HTR-8/SVneo (cell line): Measurements from ENCODE around the gene MEF2D.

ENCODE experiments used
- DNase-seq: peaks from one replicate; pipeline ENCODE4 v3.0.0; 2011; ENCODE audit warnings: low spot score, mixed read lengths; ENCODE audit not compliant: insufficient read length
- FAIRE-seq: peaks from 2 replicates; lab custom pipeline; 2011; peaks lifted over from hg19 to GRCh38; lab: Jason Lieb, UNC

MEF2D gene

DNA sequence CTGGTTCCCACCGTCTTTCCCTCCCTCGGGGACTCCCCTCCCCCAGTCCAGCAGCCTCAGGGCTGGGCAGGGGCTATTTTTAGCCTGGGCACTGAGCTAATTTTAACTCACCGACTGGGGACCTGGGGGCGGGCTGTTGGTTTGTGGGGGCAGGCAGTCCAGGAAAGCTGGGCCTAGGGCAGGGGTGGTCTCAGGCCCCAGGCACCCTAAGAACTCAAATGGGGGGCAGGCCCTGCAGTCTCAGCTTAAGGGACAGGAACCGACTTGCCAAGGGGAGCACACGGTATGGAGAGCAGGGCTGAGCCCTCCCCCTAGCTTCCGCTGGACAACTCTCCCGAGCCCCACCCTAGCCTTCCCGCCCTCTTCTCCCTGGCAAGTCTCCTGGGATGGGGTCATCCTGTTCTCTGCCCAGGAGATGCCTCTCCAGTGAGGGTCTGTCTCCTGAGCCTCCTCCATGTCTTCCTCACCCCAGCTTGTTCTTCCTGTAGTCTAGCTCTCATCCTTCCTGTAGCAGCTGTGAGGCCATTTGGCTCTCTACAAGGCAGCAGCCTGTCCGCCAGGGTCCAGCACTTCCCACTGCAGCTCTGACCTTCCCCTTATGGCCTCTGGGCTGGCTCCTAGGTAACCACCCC is 10.1 kb downstream of the MEF2D start:
- DNase-seq (no peak), FAIRE-seq (no peak)

DNA sequence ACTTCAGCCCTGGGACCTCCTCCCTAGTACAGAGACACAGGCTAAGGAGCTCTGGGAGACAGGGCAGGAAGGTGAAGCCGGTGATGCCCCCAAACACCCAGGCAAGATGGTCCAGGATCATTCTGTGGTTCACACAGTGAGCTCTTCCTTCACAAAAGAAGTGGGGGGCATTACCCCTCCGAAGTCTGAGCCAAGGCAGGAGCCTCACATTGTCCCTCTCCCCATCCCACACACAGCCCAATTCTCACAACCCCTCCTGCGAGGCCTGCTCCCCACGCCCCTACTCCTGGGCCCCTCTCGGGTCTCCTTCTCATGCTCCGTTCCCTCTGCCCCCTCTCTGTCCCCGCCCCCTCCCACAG is 10.7 kb downstream of the MEF2D start:
- DNase-seq = no peak
- no peak for FAIRE-seq

DNA sequence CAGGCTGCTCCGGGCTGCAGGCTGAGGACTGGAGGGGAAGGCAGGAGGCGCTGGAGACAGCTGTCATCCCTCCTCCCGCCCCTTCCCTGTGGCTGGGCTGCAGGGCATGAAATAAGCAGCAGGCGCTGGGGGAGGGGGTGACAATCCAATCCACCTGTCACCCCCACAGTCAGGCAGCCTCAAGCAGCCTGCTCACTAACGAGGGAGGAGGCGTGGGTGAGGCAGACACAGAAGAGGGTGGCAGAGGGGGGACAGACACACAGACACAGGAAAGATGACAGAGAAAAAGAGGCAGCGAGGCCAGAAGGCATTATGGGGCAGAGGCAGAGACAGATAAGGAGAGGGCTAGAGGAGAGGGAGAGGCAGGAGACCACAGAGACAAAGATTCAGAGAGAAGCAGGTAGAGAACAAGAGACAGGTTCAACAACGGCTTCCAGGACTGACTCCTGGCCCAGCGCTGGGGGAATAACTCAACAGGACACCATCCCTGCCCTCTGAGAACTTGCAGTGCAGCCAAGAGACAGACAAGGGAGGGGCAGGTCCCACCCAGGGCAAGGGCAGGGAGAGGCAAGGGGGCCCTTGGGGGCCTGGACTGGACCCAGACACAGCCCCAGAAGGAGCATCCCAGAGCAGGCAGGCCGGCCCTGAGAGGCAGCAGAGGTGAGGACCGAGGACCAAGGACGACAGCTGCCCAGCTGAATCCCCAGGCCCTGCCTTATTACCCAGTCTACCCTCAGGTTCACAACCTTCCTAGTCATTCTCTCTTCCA is 11.2 kb downstream of the MEF2D start:
- DNase-seq = no peak
- no peak for FAIRE-seq

- FAIRE-seq = no peak
Measured at GRCh38 chr1:156488566-156489165, 11.9 kb downstream of the MEF2D start.

DNA sequence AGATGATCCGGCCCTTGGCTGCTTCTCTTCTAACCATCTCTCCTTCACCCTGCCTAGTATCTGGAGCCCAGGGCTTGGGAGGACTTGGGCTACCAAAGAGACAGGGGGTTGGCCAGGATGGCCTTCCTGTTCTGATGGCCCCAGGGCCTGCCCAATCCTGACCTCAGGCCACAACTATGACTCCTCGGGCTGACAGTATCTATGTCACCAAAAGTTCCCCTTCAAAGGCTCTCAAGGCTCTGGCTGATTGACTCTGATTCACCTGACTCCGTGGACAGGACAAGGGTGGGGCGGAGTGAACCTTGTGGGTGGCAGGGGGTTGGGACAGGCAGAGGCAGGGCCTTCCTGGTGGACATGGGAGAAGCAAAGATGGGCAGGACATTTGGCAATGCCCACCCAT is 12.7 kb downstream of the MEF2D start:
- no peak for FAIRE-seq

More at GRCh38 chr1:156488566-156489165, 11.9 kb downstream of the MEF2D start:
- DNase-seq = no peak

GRCh38 chr1:156486421-156487344 is 13.9 kb downstream of the MEF2D start:
- DNase-seq (no peak), FAIRE-seq (no peak)

More for the DNA sequence above, 12.7 kb downstream of the MEF2D start:
- no peak for DNase-seq

DNA sequence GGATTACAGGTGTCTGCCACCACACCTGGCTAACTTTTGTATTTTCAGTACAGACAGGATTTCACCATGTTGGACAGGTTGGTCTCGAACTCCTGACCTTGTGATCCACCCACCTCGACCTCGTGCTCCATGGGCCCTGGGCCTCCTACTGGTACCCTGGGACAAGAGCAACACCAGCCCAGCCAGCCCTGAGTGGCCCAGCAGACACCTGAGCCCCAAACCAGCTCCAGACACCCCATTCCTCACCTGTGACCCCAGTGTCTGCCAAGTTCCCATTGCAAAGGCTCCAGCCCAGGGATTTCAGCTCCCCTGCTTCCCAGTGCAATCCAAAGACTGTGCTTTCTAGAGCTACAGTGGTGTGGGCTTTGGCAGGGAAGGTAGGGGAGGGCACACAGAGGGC is 14.6 kb downstream of the MEF2D start:
- no peak for DNase-seq
- no peak for FAIRE-seq

GRCh38 chr1:156484480-156485058 is 16.0 kb downstream of the MEF2D start:
- FAIRE-seq = no peak

DNA sequence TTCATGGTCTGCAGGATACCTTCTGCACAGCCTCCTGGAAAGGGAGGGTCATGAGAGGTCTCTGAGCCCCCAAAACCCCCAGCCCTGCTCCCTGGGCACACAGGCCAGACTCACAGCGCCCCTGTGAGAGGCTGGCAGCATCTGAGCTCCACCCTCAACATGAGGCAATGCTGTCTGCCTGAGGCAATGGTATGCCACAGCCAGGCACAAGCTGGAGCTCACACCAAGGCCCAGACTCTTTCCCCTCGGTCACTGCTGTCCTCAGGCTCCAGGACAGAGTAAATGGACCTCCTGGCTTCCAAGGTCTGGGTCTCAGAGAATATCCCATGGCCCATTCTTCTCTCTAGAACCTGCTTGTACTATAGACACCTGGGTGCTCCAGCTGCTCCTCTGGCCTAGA is 17.2 kb downstream of the MEF2D start:
- DNase-seq (no peak), FAIRE-seq (no peak)

More at GRCh38 chr1:156484480-156485058, 16.0 kb downstream of the MEF2D start:
- no peak for DNase-seq

DNA sequence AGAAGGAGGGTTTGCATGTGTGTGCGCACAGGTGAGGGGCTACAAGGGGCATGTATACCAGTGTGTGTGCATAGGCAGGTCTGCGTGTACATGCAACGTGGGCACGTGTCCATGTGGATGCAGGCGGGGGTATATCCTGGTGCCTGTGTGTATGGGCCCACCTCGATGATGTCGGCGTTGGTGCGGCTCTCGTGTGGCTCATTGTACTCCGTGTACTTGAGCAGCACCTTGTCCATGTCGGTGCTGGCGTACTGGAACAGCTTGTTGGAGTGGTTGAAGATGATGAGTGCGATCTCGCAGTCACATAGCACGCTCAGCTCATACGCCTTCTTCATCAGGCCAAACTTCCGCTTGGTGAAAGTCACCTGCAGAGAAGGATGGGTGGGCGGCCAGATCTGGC is 18.3 kb downstream of the MEF2D start:
- no peak for DNase-seq
- FAIRE-seq = no peak

- FAIRE-seq (no peak), DNase-seq (no peak)
Measured at GRCh38 chr1:156481527-156481926, 19.0 kb downstream of the MEF2D start.

DNA sequence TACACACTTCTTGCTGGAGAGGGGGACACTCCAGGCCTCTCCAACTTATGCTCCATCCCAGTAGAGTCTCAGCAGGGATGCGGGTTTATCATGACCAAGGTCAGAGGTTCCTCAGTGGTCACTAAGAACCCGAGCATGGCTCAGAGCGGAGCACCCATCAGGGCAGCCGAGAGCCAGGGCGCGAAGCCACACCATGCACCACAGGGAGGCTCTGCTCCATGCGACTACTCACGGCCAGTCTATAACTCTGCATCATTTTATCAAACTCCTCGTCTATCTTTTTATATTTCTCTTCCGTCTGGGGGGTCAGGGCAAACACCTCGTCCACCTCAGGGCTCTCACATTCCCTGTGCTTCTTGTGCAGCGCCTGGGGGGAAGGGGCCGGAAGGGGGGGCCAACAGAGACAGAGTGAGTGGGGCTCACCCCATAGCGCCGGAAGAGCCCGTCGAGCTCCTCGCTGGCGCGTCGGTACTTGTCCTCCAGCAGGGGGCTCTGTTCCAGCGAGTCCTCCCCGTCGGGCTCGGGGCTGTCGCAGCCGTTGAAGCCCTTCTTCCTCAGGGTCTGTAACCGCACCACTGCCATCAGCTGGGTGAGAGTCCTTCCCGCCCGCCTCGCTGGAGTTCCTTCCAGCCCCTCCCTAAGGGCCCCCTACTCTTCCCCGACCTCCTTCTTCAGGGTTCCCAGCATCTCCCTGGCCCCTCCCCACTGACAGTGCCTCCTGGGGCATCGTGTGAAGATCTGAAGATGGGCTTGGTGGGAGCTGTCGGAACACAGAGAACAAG is 20.0 kb downstream of the MEF2D start:
- FAIRE-seq (no peak), DNase-seq (no peak)

DNA sequence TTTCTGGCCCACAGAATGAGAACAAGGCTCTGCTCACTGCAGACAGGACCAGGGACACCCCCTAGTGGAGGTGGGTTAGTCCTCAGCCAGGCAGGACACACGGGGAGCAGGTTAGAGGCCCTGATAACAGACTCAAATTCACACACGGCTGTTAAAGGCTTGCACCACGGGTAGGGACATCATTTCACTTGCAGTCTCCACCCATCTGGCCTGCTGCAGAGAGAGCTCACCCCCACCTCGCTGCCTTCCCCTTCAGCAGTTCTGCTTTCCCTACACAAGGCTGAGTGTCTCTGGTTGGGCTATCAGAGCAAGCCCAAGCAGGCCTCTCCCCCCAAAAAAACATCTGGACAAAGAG is 20.6 kb downstream of the MEF2D start:
- FAIRE-seq = no peak

GRCh38 chr1:156479093-156480015 is 21.2 kb downstream of the MEF2D start:
- no peak for DNase-seq
- no peak for FAIRE-seq

More for the DNA sequence above, 20.6 kb downstream of the MEF2D start:
- no peak for DNase-seq

GRCh38 chr1:156478250-156478627 is 22.3 kb downstream of the MEF2D start:
- no peak for DNase-seq
- FAIRE-seq = no peak

GRCh38 chr1:156477526-156478249 is 22.9 kb downstream of the MEF2D start:
- no peak for FAIRE-seq

DNA sequence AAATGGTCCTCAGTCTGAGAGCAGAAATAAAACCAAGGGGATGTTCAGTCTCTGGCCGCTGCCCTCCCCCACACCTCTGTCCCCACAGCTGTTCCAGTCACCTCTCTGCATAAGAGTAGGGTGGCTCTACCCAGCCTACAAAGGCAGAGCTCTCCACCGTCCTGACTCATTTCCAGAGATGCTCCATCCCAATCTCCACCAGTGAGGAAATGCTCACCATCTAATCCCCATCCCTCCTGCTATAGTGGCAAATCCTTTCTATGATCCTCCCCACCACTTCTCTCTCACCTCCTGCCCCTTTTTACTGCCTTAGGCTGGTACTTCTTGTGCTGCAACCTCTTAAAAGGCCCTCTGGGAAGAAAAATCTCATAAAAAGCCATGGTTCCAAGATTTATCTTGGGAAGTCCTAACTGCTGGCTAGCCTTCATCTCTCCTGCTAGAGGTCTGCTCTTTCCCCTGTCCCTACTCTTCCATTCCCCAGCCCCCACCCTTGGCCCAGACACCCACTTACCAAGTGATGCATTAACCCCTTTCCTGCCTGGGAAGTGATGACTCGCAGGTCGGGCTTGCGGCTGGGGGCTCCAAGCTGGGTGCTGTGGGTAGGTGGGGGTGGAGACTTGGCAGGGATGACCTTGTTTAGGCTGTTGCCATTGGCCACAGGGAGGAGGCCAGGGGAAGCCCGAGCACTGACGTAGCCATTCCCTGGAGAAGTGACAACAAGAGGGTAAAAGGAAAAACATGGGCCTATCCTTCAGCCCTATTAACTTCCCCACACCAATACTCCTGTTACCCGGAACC is 23.9 kb downstream of the MEF2D start:
- FAIRE-seq = no peak
- DNase-seq = peak; percentile 32

More at GRCh38 chr1:156477526-156478249, 22.9 kb downstream of the MEF2D start:
- no peak for DNase-seq
